Stimulated activated CD4-positive, alpha-beta T cell treated with anti-CD3 and anti-CD28 coated beads, TNF-alpha, amount 100 ng/mL, for 24 hours (primary cell): ENCODE data around the gene ENG.

Experiments
- DNase-seq, 3 experiments: peaks; one replicate each; pipeline ENCODE4 v3.0.0-alpha.2; 2020; ENCODE audit warnings: low read depth in 3 of 3

ENG gene

DNA sequence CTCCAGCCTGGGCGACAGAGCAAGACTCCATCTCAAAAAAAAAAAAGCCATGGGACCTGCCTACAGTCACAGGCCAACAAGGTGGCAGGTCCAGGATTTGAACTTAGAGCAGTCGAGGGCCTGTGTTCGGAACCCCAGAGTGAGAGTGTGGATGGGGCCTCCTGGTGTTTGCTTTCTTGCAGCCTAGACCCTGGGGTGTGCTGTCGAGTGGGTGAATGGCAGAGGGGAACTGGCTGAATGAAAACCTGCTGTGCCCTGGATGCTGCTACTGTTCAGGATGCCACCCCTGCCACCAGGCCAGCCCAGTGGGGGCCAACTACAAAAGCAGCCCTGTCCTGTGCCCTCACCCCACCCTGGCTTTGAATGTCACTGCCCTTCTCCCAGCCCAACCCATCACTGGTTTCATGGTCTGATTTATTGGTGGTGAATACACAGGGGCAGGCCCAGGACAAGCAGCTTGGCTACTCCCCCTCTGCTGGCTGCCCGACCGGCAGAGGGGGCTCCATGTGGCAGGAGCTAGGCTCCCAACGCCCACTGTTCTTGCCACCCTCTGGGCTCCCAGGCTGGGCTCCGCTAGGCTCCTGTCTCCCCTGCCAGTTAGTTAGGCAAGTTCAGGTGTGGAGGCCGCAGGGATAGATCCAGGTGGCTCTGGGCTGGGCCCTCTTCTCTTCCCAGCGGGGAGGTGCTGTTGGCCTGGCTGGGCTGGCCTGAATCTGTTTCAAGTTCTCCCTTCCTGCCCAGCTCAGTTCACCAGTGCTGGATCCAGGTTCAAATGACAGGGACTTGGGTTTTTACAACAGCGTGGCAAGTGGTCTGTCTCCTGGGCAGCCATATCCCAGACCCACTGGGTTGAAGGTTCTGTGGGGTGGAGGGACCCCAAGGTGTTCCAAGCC, 39.6 kb downstream of the ENG start:
- no peak for DNase-seq

DNA sequence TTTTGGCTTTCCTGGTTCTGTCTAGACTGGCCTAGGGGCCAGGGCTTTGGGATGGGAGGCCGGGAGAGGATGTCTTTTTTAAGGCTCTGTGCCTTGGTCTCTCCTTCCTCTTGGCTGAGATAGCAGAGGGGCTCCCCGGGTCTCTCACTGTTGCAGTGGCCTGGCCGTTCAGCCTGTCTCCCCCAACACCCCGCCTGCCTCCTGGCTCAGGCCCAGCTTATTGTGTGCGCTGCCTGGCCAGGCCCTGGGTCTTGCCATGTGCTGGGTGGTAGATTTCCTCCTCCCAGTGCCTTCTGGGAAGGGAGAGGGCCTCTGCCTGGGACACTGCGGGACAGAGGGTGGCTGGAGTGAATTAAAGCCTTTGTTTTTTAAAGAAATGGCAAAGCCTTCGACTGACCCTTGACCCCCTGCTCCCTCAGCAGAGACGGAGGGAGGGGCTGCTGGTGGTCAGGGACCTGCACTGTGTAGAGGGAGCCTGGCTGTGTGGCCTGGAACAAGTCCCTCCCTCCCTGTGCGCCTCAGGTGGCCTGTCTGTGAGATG, 40.7 kb downstream of the ENG start:
- DNase-seq, result no peak

DNA sequence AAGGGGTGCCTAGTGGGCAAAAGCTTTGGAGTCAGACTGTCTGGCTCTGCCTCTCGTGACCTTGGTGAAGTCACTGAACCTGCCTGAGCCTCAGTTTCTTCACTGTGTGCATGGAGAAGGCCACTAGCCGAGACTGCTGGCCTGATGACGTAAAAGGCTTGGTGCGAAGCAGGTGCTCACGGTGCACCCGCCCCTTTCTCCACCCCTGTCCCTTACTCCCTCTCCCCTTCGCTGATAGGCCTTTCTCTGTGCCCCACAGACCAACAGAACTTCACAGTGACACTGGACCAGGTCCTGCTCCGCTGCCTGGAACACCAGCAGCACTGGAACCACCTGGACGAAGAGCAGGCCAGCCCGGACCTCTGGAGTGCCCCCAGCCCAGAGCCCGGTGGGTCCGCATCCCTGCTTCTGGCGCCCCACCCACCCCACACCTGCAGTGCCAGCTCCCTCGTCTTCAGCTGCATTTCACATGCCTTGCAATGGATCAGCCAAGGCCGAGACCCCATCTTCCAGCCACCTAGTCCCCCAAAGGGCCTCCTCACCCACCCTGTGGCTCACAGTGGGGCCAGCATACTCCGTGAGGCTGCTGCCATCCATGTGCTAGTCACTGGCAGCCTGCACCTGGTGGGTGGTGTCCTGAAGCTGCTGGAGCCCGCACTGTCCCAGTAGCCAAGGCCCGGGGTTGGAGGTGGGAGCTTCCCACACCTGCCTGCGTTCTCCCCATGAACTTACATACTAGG, 41.4 kb downstream of the ENG start:
- no peak for DNase-seq

DNA sequence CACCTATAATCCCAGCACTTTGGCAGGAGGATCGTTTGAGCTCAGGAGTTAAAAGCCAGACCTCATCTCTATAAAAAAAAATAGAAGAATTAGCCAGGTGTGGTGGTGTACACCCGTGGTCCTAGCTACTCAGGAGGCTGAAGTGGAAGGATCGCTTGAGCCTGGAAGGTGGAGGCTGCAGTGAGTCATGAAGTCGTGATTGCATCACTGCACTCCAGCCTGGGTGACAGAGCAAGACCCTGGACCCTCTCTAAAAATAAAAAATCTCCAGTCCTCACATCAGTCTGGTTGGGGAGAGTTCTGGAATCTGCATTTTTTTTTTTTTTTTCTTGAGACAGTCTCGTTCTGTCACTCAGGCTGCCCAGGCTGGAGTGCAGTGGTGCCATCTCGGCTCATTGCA, 42.4 kb downstream of the ENG start:
- DNase-seq, result no peak

DNA sequence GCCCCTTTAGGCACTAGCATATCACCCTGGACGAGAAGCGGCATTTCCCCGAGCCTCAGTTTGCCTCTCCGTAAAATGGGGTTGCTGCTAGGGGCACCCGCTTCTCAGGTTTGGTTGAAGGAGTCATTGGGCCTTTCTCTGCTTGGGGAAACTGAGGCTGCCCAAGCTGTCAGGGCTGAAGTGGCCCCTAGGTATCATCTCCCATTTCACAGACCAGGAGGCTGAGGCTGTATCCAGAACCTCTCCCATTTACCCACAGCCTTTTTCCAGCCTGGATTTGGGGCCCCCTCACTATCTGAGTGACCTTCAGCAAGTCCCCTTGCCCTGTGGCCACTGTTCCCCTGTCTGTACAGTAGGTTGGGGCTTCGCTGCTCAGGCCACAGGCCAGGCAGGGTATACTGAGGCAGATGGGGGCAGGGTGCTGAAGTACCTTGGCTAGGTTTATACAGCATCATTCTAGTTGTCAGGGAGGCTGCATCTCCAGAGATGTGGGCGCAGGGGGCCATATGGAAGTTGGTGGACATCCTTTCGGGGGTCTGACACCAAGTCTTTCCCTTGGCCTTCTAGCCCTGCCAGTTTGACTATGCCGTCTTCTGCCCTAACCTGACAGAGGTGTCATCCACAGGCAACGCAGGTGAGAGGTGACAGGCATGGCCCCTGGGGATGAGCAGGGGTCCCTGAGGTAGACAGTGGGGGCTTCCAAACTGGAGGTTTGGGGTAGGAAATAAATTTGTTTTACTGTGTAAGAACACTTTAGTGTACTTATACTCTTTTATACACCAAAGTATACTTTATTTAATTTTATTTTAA, 43.9 kb downstream of the ENG start:
- no peak for DNase-seq

DNA sequence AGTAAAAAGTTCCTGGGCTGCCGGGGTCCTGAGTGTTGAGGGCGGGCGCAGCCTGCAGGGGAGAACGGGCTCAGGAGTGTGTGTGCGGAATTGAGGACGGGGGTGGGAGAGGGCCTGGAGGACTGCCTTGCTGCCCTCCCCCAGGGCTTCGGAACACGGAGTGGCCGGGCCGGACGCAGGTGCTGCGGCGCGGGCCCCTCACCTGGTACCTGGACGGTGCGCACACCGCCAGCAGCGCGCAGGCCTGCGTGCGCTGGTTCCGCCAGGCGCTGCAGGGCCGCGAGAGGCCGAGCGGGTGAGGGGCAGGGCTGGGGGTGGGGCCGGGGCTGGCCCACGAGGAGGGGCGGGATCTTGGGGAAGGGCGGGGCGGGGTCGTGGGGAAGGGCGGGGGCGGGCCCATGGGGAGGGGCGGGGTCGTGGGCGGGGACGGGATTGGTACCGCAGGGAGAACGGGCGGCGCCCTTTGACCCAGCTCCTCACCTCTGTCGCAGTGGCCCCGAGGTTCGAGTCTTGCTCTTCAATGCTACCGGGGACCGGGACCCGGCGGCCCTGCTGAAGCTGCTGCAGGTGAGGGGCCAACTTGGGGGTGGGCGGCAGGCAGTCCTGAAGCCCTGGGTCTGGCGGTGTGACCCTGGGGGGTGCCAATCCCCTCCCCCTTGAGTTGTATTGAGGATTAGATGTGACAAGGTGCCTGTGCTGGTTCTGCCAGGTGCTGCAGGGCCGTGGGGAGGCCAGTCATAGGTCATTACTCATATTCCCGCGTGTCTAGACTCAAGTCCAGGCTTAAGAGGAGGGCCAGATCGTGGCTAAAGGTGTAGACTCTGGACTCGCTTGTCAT, 44.7 kb downstream of the ENG start:
- no peak for DNase-seq

DNA sequence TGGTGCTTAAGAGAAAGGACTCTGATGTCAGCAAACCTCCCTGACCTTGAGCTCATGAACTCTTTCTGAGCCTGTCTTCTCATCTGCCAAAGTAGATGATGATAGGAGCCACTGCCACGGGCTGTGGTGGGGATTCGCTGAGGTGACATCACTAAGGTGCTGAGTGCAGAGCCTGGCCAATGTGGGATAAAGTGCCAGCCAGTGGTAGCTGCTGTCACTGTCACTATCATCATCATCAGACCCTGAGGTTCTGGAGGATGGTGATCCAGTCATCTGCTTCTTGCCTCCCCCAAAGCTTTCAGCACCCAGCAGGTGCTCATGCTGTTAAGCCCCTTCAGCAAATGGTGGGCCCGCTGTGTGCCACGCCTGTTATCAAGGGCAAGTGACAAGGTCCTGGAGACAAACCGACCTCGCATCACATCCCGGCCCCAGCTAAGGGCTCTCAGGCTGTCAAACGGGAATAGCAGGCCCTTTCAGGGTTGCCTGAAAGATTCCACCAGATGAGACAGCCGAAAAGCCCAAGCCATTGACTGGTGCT, 45.4 kb downstream of the ENG start:
- no peak for DNase-seq

DNA sequence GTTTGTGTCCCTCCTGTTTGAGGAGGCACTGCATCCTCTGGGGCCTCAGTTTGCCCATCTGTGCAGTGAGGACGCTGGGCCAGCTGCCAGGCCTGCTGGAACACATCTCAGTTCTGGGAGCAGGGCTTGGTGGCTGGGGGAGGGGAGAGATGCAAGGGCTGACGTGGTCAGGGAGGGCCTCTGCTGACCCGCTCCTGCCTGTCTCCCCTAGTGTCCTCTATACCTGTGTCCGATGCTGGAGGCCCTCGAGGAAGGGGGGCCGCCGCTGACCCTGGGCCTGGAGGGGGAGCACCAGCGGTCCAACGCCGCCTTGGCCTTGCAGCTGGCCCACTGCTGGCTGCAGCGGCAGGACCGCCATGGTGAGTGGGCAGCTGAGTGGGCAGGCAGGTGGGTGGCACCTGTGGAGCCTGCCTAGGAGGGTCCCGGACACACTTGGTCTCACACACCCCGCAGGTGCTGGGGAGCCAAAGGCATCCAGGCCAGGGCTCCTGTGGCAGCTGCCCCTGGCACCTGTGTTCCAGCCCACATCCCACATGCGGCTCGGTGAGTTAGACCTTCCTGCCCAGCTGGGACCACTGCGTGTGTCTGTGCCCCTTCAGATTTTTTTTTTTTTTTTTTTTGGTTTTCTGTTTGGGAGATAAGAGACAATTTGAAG, 46.0 kb downstream of the ENG start:
- DNase-seq, result no peak

DNA sequence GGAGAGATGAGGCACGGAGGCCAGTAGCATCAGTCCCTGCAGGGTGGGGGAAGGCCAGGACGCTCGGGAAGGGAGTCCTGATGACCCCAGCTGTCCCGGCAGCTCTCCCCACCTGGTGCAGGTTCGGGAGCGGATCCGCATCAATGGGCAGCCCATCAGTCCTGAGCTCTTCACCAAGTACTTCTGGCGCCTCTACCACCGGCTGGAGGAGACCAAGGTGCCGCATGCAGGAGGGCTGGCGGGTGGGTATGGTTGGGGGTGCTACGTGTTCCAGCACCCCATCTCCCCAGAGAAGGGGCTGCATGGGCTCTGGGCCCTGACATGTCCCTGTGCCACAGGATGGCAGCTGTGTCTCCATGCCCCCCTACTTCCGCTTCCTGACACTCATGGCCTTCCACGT, 47.6 kb downstream of the ENG start:
- DNase-seq, result no peak

DNA sequence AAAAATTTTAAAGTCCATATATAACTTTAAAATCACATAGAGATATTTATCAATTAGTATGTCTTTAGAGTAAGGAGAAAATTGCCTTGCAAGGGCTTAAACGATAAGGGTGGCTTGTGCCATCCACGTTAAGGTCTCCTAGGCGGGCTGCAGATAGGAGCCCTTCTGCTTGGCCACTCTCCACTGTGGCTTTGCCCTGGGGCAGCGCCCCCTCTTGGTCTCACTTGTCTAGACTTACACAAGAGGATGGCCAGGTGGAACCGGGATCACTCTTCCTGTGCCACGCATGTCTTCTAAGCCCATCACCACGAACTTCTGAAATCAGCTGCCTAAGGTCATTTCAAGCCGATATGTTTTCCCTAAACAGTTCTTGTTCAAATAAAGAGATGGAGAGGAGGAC, 48.8 kb downstream of the ENG start:
- peak in 1 of 3 experiments; percentile 42 for DNase-seq

DNA sequence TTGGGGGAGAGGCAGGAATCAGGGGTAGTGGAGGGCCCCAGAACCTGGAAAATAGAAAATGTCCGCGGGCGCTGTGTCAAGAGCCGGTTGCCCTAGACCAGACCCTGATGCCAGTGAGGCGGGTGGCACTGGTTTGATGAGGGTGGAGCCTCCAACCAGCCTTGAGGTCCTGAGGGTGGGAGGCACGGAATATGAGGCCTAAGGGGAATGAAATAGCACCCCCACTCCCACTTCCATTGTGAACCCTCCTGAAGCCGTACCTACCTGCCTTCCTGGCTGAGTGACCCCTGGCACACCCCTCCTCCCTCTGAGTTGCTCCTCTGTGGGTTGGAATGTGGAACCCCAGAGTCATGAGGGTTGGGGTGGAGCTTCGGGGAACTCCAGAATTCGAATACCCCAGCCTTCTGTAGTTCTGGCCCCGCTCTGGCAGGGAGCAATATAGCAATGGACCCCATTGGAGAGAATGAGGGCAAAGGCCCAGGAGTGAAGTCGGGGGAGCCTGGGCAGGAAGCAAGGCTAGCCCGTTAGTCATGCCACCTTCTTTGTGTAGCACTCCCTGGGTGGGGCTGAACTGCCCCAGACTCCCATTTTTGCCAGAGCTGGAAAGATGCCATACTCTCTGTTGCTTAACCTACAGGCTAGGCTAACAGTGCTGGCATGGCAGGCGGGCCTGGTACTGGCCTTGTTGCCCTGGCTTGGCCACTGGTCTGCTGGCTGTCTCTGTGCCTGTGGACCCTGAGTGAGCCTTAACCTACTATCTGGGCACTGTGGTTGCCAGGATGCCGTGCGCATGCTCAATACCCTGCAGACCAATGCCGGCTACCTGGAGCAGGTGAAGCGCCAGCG, 50.7 kb downstream of the ENG start:
- no peak for DNase-seq

DNA sequence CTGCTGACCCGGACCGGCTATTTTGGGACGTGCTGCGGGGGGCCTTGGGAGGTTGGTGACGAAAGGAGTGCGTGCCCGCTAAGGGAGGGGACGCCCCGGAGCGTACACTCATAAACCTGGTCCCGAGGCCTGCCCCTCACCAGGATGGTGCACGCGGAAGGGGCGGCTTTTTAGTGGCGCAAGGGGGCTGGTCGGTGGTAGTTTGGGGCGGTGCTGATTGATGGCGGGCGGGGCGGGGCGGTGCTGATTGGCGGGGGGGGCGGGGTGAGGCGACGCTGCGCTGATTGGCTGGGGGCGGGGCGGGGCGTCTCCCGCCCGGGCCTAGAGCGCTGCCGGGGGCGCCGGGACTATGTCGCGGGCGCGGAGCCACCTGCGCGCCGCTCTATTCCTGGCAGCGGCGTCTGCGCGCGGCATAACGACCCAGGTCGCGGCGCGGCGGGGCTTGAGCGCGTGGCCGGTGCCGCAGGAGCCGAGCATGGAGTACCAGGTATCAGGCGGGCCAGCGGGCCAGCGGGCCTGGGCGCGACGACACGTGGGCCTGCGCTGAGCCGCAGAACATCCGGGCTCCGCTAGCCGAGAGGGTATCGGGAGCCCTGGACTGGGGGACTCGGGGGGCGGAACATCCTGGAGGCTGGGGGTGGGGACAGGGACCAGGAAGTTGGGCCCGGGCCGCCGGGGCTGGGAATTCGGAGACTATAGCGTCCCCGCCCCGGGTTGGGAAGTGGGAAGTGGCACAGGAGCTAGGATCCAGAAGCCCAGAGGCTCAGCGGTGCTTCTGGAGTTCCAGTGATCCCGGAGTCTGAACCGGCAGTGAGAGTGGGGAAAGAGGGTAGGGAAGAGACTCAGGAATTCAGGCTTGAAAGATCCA, 51.6 kb downstream of the ENG start, which contains the start of gene FPGS:
Gene FPGS, plus strand, starts transcription at position 307 of the 868 bp plus-strand sequence. Its CDS starts 43 bp downstream, at position 350.
- DNase-seq, result peak; percentile 63 to 84 (median 65)

DNA sequence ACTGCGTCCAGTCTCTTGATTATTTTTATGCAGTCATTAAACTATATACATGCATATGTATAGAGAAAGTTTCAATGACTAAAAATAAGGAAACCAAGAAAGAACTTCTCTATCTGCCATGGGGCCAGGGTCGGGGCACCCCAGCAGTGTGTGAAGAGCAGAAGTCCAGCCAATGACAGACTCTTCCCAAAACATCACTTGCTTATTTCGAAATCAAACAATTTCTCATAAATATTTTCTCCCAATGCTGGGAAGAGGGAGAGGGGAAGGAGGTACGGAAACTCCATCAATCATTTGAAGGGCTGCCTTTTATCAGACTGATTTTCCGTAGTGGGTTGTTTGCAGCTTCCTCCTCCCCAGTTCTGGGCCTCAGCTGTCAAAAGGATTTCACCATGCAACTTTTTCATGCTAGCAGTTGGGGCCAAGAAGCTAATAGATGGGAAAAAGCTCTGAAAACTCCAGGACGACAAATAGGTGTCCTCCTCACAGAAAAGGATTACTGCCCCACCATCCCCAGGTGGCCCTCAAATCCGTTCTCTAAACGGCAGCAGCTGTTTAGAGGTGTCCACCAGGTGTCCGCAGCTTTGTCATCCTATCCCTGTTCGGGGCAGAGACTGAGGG, 52.4 kb downstream of the ENG start:
- DNase-seq, result no peak

DNA sequence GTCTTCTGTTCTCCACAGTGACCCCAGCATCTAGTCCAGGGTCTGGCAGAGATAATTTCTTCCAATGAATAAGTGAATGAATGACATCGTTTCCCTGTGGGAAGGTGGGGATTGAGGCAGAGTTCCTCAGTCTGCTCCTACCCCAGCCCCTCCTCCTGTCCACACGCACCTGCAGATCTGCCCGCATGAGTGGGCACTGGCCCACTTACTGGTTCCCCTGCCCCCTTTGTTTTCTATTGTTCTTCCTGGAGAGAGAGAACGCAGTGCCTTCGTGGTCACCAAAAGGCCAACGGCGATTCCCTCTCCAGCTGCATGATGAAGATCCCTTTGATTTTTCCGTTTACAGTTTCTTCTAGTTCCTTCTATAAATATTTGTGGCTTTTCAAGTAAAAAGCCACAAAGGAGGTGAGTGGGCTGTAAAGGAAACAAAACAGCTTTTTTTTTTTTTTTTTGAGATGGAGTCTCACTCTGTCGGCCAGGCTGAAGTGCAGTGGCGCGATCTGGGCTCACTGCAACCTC, 57.5 kb downstream of the ENG start:
- no peak for DNase-seq

DNA sequence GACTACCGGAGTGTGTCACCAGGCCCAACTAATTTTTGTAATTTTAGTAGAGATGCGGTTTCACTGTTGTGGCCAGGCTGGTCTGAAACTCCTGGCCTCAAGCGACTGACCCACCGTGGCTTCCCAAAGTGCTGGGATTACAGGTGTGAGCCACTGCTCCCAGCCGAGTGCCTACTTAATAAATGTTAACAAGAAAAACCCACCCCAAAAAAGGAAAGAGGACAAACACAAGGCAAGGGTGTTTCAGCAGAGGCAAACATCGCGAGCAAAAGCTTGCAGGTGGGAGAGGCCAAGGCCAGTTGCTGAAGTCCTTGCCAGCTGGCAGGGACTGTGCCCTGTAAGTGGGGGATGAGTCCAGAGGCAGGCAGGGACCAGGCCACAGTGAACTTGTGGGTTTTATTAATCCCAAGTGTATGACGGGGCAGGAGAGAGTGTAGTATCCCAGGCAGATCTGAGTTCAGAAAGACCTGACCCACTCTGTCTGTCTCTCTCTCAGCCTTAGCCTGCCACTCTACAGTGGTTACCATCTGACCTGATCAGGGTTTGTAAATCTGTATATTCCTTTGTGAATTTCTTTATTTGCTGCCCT, 58.1 kb downstream of the ENG start:
- DNase-seq, result no peak

DNA sequence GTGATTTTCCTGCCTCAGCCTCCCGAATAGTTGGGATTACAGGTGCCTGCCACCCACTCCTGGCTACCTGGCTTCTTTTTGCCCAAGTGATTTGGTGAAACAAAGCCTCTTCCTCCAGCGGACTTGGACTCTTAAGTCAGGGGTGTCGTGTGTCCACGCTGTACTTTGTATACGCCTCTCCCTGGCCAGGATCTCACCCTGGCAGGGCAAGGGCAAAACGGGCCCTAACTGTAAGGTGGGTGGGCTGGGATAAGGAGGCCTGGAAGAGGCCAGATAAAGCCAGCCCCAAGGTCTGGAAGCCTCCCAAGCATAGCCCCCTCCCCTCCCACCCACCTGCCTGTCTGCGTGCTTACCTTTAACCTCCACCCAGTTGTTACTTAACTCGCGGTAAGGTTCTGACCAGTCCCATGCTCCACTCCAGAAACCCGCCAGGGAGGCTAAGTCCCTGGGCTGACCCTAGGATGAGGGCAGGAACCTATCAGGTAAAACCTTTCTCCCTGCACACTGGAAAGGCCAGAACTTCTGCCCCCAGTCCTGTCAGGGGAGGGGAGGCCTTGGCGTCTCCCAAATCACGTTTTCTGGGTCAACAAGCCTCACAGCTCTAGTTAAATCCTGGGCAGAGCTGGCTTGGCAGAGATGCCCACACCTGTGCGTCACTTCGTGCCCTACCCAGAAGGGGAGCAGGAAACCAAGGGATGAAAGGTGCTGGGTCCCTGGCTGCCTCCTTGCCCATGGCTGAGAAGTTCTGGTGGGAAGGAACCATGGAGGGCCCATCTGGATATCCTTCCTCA, 60.3 kb downstream of the ENG start:
- DNase-seq, result no peak
